ENCODE measurements around the gene ZFYVE27. TPM values are rescaled to one million over a fixed set of nuclear protein-coding genes. Genes with fewer than 3 reads are reported as not detected.

Gene ZFYVE27
- total RNA-seq, 1 experiment from 2014 or later = 26.0 TPM

DNA sequence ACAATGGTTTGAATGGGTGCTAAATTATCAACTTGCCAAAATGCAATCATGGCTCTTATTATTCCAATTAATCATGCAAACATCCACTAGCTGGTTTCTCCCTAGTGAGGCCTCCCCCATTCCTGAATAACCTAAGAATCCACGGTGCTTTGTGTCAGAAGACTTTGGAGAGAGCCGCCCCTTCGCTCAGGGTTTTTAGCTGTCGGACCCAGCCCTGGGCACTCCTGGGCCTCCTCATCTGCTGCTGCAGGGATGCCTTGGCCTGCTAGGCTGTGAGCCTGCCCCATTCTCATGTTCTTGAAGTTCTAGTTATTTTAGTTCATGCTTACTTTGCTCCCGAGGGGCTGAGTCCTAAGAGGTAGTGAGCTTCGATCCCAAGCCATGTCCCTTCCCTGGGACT is 69.0 kb downstream of the ZFYVE27 start (continued):
- TF ChIP-seq GRHL2 (CRISPR knock-in tag; IDR thresholded peaks at IDR 0.05; ENCODE audit: insufficient replicate concordance, severe bottlenecking) = no peak
- no peak for TF ChIP-seq HMGA2 (CRISPR knock-in tag; IDR thresholded peaks at IDR 0.05)
- TF ChIP-seq ZNF138 (CRISPR knock-in tag; conservative IDR thresholded peaks at IDR 0.05) = no peak
- TF ChIP-seq, protein P1, sequence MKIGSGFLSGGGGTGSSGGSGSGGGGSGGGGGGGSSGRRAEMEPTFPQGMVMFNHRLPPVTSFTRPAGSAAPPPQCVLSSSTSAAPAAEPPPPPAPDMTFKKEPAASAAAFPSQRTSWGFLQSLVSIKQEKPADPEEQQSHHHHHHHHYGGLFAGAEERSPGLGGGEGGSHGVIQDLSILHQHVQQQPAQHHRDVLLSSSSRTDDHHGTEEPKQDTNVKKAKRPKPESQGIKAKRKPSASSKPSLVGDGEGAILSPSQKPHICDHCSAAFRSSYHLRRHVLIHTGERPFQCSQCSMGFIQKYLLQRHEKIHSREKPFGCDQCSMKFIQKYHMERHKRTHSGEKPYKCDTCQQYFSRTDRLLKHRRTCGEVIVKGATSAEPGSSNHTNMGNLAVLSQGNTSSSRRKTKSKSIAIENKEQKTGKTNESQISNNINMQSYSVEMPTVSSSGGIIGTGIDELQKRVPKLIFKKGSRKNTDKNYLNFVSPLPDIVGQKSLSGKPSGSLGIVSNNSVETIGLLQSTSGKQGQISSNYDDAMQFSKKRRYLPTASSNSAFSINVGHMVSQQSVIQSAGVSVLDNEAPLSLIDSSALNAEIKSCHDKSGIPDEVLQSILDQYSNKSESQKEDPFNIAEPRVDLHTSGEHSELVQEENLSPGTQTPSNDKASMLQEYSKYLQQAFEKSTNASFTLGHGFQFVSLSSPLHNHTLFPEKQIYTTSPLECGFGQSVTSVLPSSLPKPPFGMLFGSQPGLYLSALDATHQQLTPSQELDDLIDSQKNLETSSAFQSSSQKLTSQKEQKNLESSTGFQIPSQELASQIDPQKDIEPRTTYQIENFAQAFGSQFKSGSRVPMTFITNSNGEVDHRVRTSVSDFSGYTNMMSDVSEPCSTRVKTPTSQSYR (CRISPR knock-in tag; IDR thresholded peaks at IDR 0.05) = no peak
- TF ChIP-seq, protein P2, sequence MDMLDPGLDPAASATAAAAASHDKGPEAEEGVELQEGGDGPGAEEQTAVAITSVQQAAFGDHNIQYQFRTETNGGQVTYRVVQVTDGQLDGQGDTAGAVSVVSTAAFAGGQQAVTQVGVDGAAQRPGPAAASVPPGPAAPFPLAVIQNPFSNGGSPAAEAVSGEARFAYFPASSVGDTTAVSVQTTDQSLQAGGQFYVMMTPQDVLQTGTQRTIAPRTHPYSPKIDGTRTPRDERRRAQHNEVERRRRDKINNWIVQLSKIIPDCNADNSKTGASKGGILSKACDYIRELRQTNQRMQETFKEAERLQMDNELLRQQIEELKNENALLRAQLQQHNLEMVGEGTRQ (CRISPR knock-in tag; IDR thresholded peaks at IDR 0.05) = no peak

DNA sequence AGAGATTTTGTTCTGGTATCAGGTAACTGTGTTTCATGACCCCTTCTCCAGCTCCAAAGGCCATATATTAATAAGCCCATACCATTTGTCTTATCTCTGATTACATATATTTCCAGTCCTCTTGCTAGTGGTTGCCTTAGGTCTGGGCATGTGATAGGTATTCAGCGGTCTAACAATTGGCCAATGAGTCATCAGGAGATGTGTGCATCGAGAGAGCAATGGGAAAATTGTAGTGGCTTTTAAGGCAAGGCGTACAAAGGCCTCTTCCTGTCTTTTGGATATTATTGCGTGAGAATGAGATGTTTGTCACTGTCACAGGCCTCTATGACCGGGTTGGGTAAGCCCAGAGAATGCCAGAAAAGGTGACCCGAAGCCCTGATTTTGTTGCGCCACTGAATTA is 73.5 kb downstream of the ZFYVE27 start:
- H3K27me3 Mint-ChIP-seq (ENCODE audit: low read depth) = no peaks in the 10 kb centered on the region; the same call in none of the 2 replicates
- H3K27ac Mint-ChIP-seq = no peak overlapping the region
- no peak for DNase-seq (ENCODE audit: low spot score)
- no peak overlapping the region for H3K4me3 Mint-ChIP-seq
- H3K9me3 Mint-ChIP-seq = no peaks in the 10 kb centered on the region
- TF ChIP-seq ZNF317 (CRISPR knock-in tag; IDR thresholded peaks at IDR 0.05; ENCODE audit: borderline replicate concordance, low read depth) (no peak), NR1H2 (CRISPR knock-in tag; IDR thresholded peaks at IDR 0.05) (no peak), FOXJ3 (CRISPR knock-in tag; IDR thresholded peaks at IDR 0.05; ENCODE audit: borderline replicate concordance) (no peak), TP53 (CRISPR knock-in tag; IDR thresholded peaks at IDR 0.05) (no peak), ETV6 (CRISPR knock-in tag; IDR thresholded peaks at IDR 0.05) (no peak), TEAD1 (CRISPR knock-in tag; IDR thresholded peaks at IDR 0.05) (no peak), FOXP1 (CRISPR knock-in tag; IDR thresholded peaks at IDR 0.05; ENCODE audit: borderline replicate concordance) (no peak)
- TF ChIP-seq, protein P3, sequence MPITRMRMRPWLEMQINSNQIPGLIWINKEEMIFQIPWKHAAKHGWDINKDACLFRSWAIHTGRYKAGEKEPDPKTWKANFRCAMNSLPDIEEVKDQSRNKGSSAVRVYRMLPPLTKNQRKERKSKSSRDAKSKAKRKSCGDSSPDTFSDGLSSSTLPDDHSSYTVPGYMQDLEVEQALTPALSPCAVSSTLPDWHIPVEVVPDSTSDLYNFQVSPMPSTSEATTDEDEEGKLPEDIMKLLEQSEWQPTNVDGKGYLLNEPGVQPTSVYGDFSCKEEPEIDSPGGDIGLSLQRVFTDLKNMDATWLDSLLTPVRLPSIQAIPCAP (CRISPR knock-in tag; IDR thresholded peaks at IDR 0.05) = no peak
- ChIA-PET POLR2A (no interaction called here), CTCF (no interaction called here)
- no peak for ATAC-seq
- H3K4me1 Mint-ChIP-seq = peaks cover 14% of the 10 kb centered on the region
- H3K36me3 Mint-ChIP-seq = no peaks in the 10 kb centered on the region

Other genes starting within 250 kb of the ZFYVE27 start
- gene MMS19, start 238.7 kb upstream of the ZFYVE27 start, total RNA-seq (2021) = 135 to 153 TPM (median 141 TPM) in 3 replicates
- 29.1 to 35.7 TPM (median 31.2 TPM) in 3 replicates for gene UBTD1, start 238.2 kb upstream of the ZFYVE27 start, total RNA-seq (2021)
- gene ANKRD2, start 164.3 kb upstream of the ZFYVE27 start, total RNA-seq (2021) = not detected in 3 replicates
- 0.15 to 0.62 TPM (median 0.55 TPM) in 3 replicates for gene HOGA1, start 152.7 kb upstream of the ZFYVE27 start, total RNA-seq (2021)
- 0.21 to 0.34 TPM in 2 of 3 replicates, not detected in the other for gene C10orf62, start 147.4 kb upstream of the ZFYVE27 start, total RNA-seq (2021)
- gene MORN4, start 103.6 kb upstream of the ZFYVE27 start, total RNA-seq (2021) = 21.8 to 27.1 TPM (median 24.0 TPM) in 3 replicates
- 18.6 to 19.6 TPM (median 19.5 TPM) in 3 replicates for gene PI4K2A, start 96.5 kb upstream of the ZFYVE27 start, total RNA-seq (2021)
- gene AVPI1, start 49.9 kb upstream of the ZFYVE27 start, total RNA-seq (2021) = 8.1 to 9.8 TPM (median 9.0 TPM) in 3 replicates
- gene MARVELD1, start 23.4 kb upstream of the ZFYVE27 start, total RNA-seq (2021) = 36.8 to 37.7 TPM (median 36.9 TPM) in 3 replicates
- gene SFRP5, start 34.9 kb downstream of the ZFYVE27 start, total RNA-seq (2021) = 2.4 to 3.5 TPM (median 3.1 TPM) in 3 replicates
- 0.07 to 0.24 TPM (median 0.07 TPM) in 3 replicates for gene GOLGA7B, start 112.7 kb downstream of the ZFYVE27 start, total RNA-seq (2021)

All from WTC11 (cell line).